DMS153 (cell line): ENCODE results near the gene ADAMTS9.

Experiments
- DNase-seq: peaks from one replicate; lab custom pipeline; 2025; lab: John Stamatoyannopoulos, UW

ADAMTS9 gene

GRCh38 chr3:64620020-64620419, 67.8 kb downstream of the ADAMTS9 start:
- no peak for DNase-seq

GRCh38 chr3:64619216-64619615, 68.6 kb downstream of the ADAMTS9 start:
- no peak for DNase-seq

- no peak for DNase-seq
These were observed 70.2 kb downstream of the ADAMTS9 start for GRCh38 chr3:64617610-64618009.

- DNase-seq: no peak
These were observed 70.8 kb downstream of the ADAMTS9 start for GRCh38 chr3:64616953-64617352.

GRCh38 chr3:64612916-64613526, 74.8 kb downstream of the ADAMTS9 start:
- DNase-seq: no peak

GRCh38 chr3:64612082-64612860, 75.5 kb downstream of the ADAMTS9 start:
- DNase-seq: no peak

- DNase-seq: no peak
These were observed 79.1 kb downstream of the ADAMTS9 start for GRCh38 chr3:64608741-64609140.

- DNase-seq: no peak
These were observed 80.7 kb downstream of the ADAMTS9 start for GRCh38 chr3:64607032-64607551.

GRCh38 chr3:64604313-64604712, 83.5 kb downstream of the ADAMTS9 start:
- DNase-seq: no peak

GRCh38 chr3:64601824-64602223, 86.0 kb downstream of the ADAMTS9 start:
- no peak for DNase-seq

- no peak for DNase-seq
These were observed 87.4 kb downstream of the ADAMTS9 start for GRCh38 chr3:64600246-64600950.

- no peak for DNase-seq
These were observed 88.1 kb downstream of the ADAMTS9 start for GRCh38 chr3:64599651-64600050.

- no peak for DNase-seq
These were observed 92.5 kb downstream of the ADAMTS9 start for GRCh38 chr3:64595253-64595694.

GRCh38 chr3:64594134-64594533, 93.7 kb downstream of the ADAMTS9 start:
- DNase-seq: no peak

- no peak for DNase-seq
These were observed 94.5 kb downstream of the ADAMTS9 start for GRCh38 chr3:64593350-64593749.

- DNase-seq: no peak
These were observed 96.2 kb downstream of the ADAMTS9 start for GRCh38 chr3:64591615-64592014.

GRCh38 chr3:64588380-64588779, 99.4 kb downstream of the ADAMTS9 start:
- no peak for DNase-seq

GRCh38 chr3:64586952-64587351, 100.8 kb downstream of the ADAMTS9 start:
- DNase-seq: no peak

GRCh38 chr3:64584179-64584578, 103.6 kb downstream of the ADAMTS9 start:
- DNase-seq: no peak

- no peak for DNase-seq
These were observed 109.0 kb downstream of the ADAMTS9 start for GRCh38 chr3:64578797-64579196.

GRCh38 chr3:64578062-64578770, 109.6 kb downstream of the ADAMTS9 start:
- DNase-seq: no peak

GRCh38 chr3:64576211-64576775, 111.5 kb downstream of the ADAMTS9 start:
- no peak for DNase-seq
